GM23248 (cell line): ENCODE measurements around the gene FAM120A.
"Not testable (repeated sequence)": the region's sequence is repeated elsewhere in the genome, so short reads cannot be mapped to it uniquely, and the experiment has no call there.

Experiments
- EZH2 ChIP-seq: fragments of 200-600 bp; sonication (generic); IDR thresholded peaks from 2 replicates; pipeline ENCODE4 v1.6.1; 2018; ENCODE audit warnings: antibody characterized with exemption, mild to moderate bottlenecking; ENCODE audit not compliant: insufficient read depth, poor library complexity, severe bottlenecking
- EZH2phosphoT487 ChIP-seq: fragments of 200-600 bp; sonication (generic); IDR thresholded peaks from 2 replicates; pipeline ENCODE4 v1.6.1; 2018; ENCODE audit warnings: antibody characterized with exemption, moderate library complexity, mild to moderate bottlenecking, low read depth; ENCODE audit not compliant: insufficient read depth

DNA sequence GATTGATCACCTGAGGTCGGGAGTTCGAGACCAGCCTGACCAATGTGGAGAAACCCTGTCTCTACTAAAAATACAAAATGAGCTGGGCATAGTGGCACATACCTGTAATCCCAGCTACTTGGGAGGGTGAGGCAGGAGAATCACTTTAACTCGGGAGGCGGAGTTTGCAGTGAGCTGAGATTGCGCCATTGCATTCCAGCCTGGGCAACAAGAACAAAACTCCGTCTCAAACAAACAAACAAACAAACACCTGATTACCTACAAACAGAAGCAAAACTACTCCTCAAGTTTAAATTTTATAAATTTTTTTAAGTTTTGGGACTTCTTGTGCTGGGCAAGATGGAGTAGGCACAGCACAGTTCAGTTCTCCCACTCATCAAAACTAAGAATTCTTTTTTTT, 12.2 kb upstream of the FAM120A start:
- TF ChIP-seq EZH2phosphoT487, EZH2: not testable (repeated sequence)
